Inflammatory macrophage treated with lipopolysaccharide for 1 hour (primary cell): ENCODE measurements around the gene CLVS2.

Source experiments
- DNase-seq, 2 donors: peaks; one replicate each; pipeline ENCODE4 v3.0.0-alpha.2; 2020 to 2022

The CLVS2 gene

GRCh38 chr6:123027408-123027807 is 31.4 kb downstream of the CLVS2 start:
- no peak for DNase-seq

GRCh38 chr6:123028263-123028662 is 32.2 kb downstream of the CLVS2 start:
- DNase-seq: no peak

DNA sequence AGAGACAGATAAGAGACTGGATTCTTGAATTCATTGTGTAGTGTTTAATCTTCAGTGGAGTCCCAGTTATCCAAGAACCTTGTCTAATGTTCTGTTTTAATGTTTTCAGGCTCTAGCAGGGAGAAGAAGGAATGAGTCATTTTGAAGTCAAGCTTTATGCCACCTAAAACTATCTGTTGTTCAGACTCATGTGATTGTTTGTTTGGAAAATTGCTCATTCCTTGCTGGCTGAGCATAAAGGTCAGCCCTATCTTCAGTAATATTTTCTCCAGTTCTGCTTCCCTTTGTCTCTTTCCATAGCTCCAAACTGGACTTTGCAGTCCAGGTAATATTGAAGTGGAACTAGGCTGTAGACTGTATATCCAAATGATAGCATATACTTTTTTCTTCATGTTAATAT is 34.2 kb downstream of the CLVS2 start:
- DNase-seq: no peak

GRCh38 chr6:123036648-123037047 is 40.6 kb downstream of the CLVS2 start:
- DNase-seq: no peak

GRCh38 chr6:123039431-123039830 is 43.4 kb downstream of the CLVS2 start:
- DNase-seq: no peak

GRCh38 chr6:123042401-123042800 is 46.4 kb downstream of the CLVS2 start:
- DNase-seq: no peak

DNA sequence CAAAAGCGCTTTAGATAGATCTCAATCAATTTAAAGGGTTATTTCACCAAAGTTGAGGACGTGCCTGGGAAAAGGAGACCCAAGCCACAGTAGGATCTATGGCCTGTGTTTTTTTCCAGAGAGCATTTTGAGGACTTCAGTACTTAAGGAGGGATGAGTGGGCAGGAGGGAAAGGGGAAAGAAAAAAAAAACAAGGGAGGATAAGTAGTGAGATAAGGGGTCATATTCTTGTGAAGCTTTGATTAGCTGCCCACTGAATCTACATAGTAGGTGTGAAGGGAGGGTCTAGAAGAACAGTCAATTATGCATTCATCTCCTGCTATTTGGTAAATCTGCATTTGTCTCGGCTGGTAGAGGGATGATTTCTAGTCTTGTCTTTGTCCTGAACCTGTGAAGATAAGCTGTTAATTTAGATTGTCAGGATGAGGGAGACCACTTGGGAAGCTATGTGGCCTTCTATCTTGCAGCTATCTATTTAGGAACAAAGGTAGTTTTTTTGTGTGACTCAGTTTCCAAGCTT is 48.4 kb downstream of the CLVS2 start:
- DNase-seq: no peak

DNA sequence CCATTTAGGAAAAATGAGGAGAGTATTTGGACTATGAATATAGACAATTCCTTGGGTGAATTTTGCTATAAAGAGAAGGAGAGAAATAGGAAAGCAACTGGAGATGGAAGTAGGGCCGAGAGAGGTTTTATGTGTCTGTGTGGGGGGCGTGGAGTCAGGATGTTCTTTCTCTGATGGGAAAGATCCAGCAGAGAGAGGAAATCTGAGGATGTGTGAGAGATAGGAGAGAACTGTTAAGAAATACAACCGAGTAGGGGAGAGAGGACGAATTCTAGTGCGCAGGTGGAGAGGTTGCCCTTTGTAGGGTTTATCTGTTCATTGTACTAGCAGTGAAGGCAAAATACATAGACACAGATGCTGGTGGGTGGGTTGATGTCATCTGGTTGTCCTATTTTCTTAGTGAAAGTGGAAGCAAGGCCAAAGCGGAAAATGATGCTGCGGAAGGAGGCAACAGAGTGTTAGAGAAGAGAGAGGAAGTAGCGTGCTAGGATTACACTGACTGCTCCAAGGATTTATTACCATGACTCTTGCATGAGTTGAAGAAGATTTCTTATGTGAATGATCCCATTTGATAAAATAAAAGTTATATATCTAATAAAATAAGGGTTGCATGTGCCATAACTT is 57.7 kb downstream of the CLVS2 start:
- DNase-seq: no peak

DNA sequence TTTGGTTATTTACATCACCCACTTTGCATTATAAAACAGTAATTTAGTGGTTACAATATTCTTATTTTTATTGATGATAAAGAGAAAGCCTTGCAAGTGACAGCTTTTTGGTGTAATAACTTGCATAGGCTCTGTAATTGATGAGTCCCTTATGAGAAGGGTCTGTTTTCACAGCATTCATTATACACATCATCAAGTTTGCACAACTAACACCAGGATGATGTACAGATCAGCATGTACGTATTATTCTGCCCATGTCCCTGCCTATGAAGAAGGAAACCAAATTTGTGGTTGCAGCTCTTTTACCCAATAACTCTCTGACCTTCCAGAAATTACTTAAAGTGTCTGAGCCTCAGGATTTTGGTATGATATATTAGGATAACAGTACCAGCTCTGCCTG is 59.2 kb downstream of the CLVS2 start:
- DNase-seq: no peak

- DNase-seq: no peak
Measured at GRCh38 chr6:123062670-123063069, 66.6 kb downstream of the CLVS2 start.

DNA sequence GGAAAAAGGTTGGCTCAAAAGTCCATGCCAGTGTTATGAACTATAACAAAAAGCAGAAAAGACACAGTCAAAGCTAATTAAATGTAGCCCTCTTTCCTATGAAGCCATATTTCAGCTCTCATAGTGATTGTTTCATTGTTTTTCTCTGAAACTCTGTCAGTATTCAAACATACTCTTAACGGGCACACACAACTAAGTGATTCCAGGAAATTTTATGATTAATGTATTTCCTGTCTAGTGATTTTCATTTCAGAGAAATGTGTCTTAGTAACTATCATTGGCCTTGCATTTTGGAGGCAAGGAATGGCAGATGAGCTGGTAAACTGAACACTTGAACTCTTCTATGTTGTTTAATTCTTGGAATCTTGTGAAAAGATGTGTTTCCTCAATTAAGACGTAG is 68.0 kb downstream of the CLVS2 start:
- no peak for DNase-seq

DNA sequence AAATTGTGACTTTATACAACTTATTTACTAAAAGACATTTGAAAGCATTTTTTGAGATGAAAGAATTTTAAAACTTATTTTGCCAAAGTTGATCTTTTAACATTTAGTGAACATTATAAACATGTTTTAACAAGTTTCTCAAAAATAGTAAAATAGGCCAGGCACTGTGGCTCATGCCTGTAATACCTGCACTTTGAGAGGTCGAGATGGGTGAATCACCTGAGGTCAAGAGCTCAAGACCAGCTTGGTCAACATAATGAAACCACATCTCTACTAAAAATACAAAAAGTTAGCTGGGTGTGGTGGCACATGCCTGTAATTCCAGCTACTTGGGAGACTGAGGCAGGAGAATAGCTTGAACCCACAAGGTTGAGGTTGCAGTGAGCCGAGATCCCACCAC is 78.6 kb downstream of the CLVS2 start:
- DNase-seq: no peak

- no peak for DNase-seq
Measured at GRCh38 chr6:123085403-123085802, 89.4 kb downstream of the CLVS2 start.

- DNase-seq: no peak
Measured at GRCh38 chr6:123089226-123089625, 93.2 kb downstream of the CLVS2 start.

- no peak for DNase-seq
Measured at GRCh38 chr6:123091091-123091895, 95.3 kb downstream of the CLVS2 start.

DNA sequence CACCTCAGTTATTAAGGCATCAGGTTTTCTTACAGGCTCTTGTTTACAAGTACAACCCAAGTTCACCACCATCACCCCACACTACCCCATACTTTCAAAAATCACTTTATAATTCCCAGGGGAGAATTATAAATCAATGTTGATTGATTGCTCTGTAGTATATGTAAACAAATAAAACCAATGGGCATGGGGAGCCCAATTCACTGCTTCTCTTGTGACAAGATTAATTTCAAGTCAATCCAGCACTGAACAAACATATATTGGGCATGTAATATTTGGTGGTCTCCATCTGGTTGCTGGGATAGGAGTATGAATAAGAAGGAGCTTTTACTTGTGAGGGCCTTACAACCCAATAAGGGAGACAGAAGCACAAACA is 95.8 kb downstream of the CLVS2 start:
- no peak for DNase-seq

DNA sequence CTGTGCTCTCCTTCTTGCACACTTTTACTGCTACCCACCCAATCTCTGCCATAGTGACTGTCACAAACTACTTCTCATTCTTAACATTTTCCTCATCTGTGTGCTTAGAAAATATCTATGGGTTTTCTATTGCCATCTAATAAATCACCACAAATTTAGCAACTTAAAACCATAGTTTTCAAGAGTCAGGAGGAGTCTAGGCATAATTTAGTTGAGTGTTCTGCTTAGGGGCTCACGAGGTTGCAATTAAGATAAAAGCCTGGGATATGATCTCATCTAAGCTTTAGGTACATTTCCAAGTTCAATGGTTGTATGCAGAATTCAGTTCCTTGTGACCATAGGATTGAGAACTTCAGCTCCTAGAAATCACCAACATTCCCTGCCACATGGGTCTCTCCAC is 98.8 kb downstream of the CLVS2 start:
- DNase-seq: no peak

DNA sequence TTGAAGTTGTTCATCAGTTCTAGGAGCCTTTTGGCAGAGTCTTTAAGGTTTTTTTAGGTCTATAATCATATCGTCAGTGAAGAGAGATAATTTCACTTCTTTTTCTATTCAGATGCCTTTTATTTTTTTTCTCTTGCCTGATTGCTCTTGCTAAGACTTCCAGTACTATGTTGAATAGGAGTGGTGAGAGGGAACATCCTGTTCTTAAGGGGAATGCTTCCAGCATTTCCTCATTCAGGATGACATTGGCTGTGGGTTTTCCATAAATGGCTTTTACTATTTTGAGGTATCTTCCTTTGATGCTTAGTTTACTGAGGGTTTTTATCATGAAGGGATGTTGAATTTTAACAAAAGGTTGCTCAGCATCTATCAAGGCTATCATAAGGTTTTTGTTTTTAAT is 109.5 kb downstream of the CLVS2 start:
- no peak for DNase-seq

- no peak for DNase-seq
Measured at GRCh38 chr6:123116370-123116769, 120.3 kb downstream of the CLVS2 start.

DNA sequence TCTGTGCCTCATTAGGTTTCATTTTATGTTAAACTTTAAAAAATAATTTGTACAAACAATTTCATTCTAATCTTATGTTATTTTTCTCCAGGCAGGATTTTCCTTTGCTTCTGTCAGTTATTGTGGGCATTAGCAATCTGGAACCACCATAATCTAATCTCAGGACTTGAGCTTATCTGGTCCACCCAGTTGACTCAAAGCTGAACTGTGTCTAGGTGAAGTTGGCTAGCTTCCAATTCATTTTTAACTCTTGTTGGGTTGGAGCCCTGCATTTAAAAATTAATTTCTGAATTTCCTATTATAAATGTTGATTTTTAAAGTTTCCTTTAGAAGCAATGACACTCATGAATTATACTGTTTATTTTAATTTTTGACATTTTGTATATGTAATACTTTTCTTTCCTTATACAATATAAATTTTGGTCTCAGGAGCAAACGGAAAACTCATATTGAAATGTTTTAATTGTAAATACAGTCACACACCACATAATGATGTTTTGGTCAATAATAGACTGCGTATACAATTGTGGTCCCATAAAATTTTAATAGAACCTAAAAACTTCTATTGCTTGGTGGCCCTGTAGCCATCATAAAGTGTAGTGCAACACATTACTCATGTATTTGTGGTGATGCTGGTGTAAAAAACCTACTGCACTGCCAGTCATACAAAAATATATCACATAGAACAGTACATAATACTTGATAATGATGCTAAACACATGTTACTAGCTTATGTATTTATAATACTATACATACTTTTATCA is 121.3 kb downstream of the CLVS2 start:
- DNase-seq: no peak

GRCh38 chr6:123118811-123119210 is 122.8 kb downstream of the CLVS2 start:
- DNase-seq: no peak
